CD4-positive, alpha-beta memory T cell (primary cell): ENCODE results near the gene PELI2. TPM values are rescaled to one million over a fixed set of nuclear protein-coding genes. Genes with fewer than 3 reads are reported as not detected.

Experiments used
- CTCF ChIA-PET: fragments of 350-600 bp; sonication (Branson Sonifier 250); formaldehyde crosslinking; loops from one replicate; lab custom pipeline; 2021; ENCODE audit warnings: inconsistent platforms; ENCODE audit not compliant: partially characterized antibody; lab: Charles Lee
- POLR2A ChIA-PET: fragments of 350-600 bp; sonication (Branson Sonifier 250); formaldehyde crosslinking; loops from one replicate; lab custom pipeline; 2021; ENCODE audit not compliant: partially characterized antibody; lab: Charles Lee
- DNase-seq, 5 donors: peaks; one replicate each; pipeline versions ENCODE4 v3.0.0 to v3.0.0-alpha.2; 2020 to 2022; ENCODE audit warnings: mixed read lengths in 1 of 5
- H3K27ac ChIP-seq: one replicate; pipeline ENCODE4 v1.7.0; 2013; ENCODE audit warnings: low read depth, low read length
- H3K27me3 ChIP-seq: 2 replicates; pipeline ENCODE4 v1.7.0; 2013; ENCODE audit warnings: mild to moderate bottlenecking, low read length, moderate library complexity; ENCODE audit not compliant: insufficient read depth
- H3K36me3 ChIP-seq: 2 replicates; pipeline ENCODE4 v1.7.0; 2013; ENCODE audit warnings: mild to moderate bottlenecking, low read length, moderate library complexity; ENCODE audit not compliant: insufficient read depth
- H3K4me1 ChIP-seq: 2 replicates; pipeline ENCODE4 v1.7.0; 2013; ENCODE audit warnings: mild to moderate bottlenecking, low read length, moderate library complexity; ENCODE audit not compliant: insufficient read depth
- H3K4me3 ChIP-seq, 2 donors: one replicate each; pipeline ENCODE4 v1.7.0; 2013; ENCODE audit warnings: low read length in 2 of 2, mild to moderate bottlenecking in 1 of 2
- H3K9me3 ChIP-seq, 2 donors: one replicate each; pipeline ENCODE4 v1.7.0; 2013; ENCODE audit warnings: low read length in 2 of 2, control low read depth in 1 of 2; ENCODE audit not compliant: control insufficient read depth in 1 of 2
- H3K27ac Mint-ChIP-seq, 7 donors: one replicate each; pipeline ENCODE4 v1.8.0; 2020 to 2021; ENCODE audit warnings: mixed read lengths in 7 of 7, mild to moderate bottlenecking in 6 of 7, inconsistent platforms in 3 of 7, moderate library complexity in 3 of 7
- H3K27me3 Mint-ChIP-seq, 2 donors: one replicate each; pipeline ENCODE4 v1.8.0; 2020 to 2021; ENCODE audit warnings: mixed read lengths in 2 of 2
- H3K36me3 Mint-ChIP-seq, 2 donors: one replicate each; pipeline ENCODE4 v1.8.0; 2020 to 2021; ENCODE audit warnings: mixed read lengths in 2 of 2, inconsistent platforms in 1 of 2, mild to moderate bottlenecking in 1 of 2
- H3K4me1 Mint-ChIP-seq, 4 donors: one replicate each; pipeline ENCODE4 v1.8.0; 2020 to 2021; ENCODE audit warnings: mixed read lengths in 4 of 4, mild to moderate bottlenecking in 1 of 4
- H3K4me3 Mint-ChIP-seq, 8 donors: one replicate each; pipeline ENCODE4 v1.8.0; 2020 to 2021; ENCODE audit warnings: mixed read lengths in 8 of 8, mild to moderate bottlenecking in 7 of 8, moderate library complexity in 6 of 8, inconsistent platforms in 3 of 8
- H3K9me3 Mint-ChIP-seq, 8 donors: one replicate each; pipeline ENCODE4 v1.8.0; 2020 to 2021; ENCODE audit warnings: mixed read lengths in 8 of 8, mild to moderate bottlenecking in 5 of 8, inconsistent platforms in 3 of 8, moderate library complexity in 1 of 8
- intact Hi-C: fragments of 100-400 bp; cut with micrococcal nuclease; formaldehyde crosslinking; loops from one replicate; pipeline ENCODE4 v1.15.1; 2023
- polyA plus RNA-seq, 2 donors: library from polyadenylated mRNA; unstranded; fragments of 300-500 nt; fragmentation: Illumina TruSeq; gene quantifications; one replicate each; pipeline ENCODE4 v1.2.3, GENCODE V29; 2021
- total RNA-seq, 2 experiments: library from RNA; stranded (reverse); gene quantifications; one replicate each; pipeline ENCODE4 v1.2.3, GENCODE V29; 2021

The PELI2 gene
- total and polyA plus RNA-seq, 4 experiments from 2014 or later = 1.2 to 16.4 (median 7.8) TPM

DNA sequence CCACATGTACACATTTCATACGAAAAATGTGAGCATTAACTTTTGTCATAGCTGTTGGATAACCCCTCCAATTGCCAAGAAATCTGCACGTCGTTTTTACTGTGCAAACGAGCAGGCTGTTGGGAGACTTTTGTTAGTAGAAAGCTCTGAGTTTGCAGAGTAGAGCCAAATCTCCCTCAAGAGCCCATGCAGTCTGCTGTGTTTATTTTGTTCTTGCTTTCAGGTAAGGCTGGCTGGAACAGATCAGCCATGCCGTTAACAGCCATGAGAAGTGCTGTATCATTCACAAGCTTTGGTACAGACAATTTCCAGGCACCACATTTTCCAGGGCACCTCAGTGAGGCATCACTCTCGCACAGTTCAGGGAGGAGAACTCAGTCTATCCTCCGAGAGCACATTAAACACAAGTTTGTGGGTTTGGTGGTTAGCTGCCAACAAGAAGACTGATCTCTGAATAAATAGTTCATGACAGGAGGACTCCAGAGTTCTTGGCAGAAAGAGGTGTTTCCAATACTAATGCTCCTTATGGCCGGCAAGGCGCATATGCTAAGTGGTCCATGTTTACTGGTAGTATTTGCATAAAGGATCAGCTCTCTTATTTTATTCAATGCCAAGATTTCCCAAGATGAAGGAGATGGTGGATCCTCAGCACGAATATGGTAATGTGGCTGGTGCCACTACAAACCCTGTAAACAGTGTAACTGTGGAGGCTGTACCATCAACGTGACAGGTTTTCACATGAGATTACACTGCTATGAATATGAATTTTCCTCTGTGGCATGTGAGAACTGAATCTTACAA, 30.3 kb upstream of the PELI2 start:
- H3K4me3 ChIP-seq = no peak overlapping the region
- ChIA-PET POLR2A (no interaction called here), CTCF (interaction anchor here (0.5 kb wide), 1 partner anchor 382 kb away, joined by 3 read pairs; no protein-coding TSS in a partner anchor)
- H3K4me1 ChIP-seq = no peaks in the 10 kb centered on the region
- H3K9me3 Mint-ChIP-seq = no peaks in the 10 kb centered on the region
- DNase-seq = no peak
- no peak overlapping the region for H3K4me3 Mint-ChIP-seq
- H3K9me3 ChIP-seq = no peaks in the 10 kb centered on the region
- H3K27ac Mint-ChIP-seq = no peak overlapping the region
- no peaks in the 10 kb centered on the region for H3K27me3 ChIP-seq
- H3K36me3 Mint-ChIP-seq = no peaks in the 10 kb centered on the region
- no peaks in the 10 kb centered on the region for H3K36me3 ChIP-seq
- H3K27me3 Mint-ChIP-seq = peaks cover 6 to 11% of the 10 kb centered on the region in 2 donors
- intact Hi-C loops = no loop called here
- H3K4me1 Mint-ChIP-seq = no peaks in the 10 kb centered on the region
- H3K27ac ChIP-seq = no peak overlapping the region

DNA sequence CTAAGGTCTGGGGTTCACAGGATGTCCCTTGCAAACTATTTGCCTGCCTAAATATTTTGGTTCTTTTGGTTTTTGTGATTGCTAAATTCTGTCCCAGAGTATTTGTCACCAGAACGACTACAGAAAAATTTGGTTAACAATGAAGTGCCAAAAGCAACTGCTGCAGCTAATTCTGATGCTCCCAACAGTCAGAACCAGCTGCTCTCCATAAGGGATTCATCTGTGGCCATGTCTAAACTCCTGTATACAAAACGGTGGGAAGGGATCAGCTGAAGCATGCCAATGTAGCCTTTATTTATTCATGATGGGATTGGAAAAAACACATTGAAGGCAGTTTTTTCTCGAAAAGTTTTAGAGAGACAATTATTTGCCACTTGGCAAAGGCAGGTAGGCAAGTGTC, 29.3 kb upstream of the PELI2 start:
- H3K27me3 Mint-ChIP-seq = peaks cover 7 to 9% of the 10 kb centered on the region in 2 donors
- Histone ChIP-seq H3K4me1 (no peaks in the 10 kb centered on the region), H3K27me3 (no peaks in the 10 kb centered on the region), H3K27ac (no peak overlapping the region), H3K9me3 (no peaks in the 10 kb centered on the region), H3K4me3 (no peak overlapping the region), H3K36me3 (no peaks in the 10 kb centered on the region)
- no peak overlapping the region for H3K4me3 Mint-ChIP-seq
- CTCF ChIA-PET = no interaction called here
- H3K27ac Mint-ChIP-seq = no peak overlapping the region
- no peaks in the 10 kb centered on the region for H3K36me3 Mint-ChIP-seq
- no peaks in the 10 kb centered on the region for H3K4me1 Mint-ChIP-seq
- DNase-seq = no peak
- intact Hi-C loops = no loop called here
- POLR2A ChIA-PET = no interaction called here
- H3K9me3 Mint-ChIP-seq = no peaks in the 10 kb centered on the region

DNA sequence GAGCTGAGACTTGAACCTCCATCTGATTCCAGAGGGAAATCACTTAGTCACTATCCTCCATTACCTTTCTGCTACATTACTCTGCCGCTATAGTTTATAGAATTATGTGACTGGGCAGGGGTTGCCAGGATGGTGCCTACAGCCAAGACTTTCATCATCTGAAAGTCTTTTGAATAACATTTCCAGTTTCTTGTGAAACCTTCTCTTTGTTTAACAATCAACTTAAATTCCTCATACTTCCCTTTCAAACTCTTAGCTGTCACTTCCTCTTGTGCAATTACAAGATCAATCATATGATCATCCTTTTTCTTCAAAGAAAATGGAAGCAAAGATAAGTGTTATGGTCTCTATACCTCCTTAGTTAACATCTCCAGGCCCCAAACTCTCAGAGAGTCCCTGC, 25.4 kb upstream of the PELI2 start:
- no peaks in the 10 kb centered on the region for H3K9me3 ChIP-seq

DNA sequence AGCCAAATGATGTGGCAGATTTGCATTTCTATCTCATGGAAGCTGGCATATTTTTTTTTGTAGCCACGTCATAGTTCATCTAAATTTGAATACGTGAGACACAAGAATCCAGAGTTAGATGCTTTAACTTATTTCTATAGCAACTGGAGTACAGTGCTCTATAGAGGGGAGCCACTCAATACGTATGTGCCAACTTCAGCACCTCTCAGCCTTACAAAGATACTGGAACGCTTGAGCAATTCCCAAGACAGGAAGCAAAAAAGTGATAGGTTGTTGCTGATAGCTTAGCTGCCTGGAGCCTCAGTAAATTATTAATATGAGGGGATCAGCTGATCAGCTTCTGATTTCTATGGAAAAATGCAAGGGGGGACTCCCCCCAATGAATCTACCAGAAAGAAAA, 24.1 kb upstream of the PELI2 start:
- intact Hi-C loops = no loop called here
- no peaks in the 10 kb centered on the region for H3K9me3 ChIP-seq
- DNase-seq = no peak
- H3K36me3 ChIP-seq = no peaks in the 10 kb centered on the region
- no peak overlapping the region for H3K27ac ChIP-seq
- ChIA-PET CTCF (no interaction called here), POLR2A (no interaction called here)
- H3K27me3 Mint-ChIP-seq = peaks cover 11 to 18% of the 10 kb centered on the region in 2 donors
- no peaks in the 10 kb centered on the region for H3K4me1 ChIP-seq
- no peak overlapping the region for H3K4me3 ChIP-seq
- no peaks in the 10 kb centered on the region for H3K36me3 Mint-ChIP-seq
- H3K27ac Mint-ChIP-seq = no peak overlapping the region
- H3K27me3 ChIP-seq = no peaks in the 10 kb centered on the region
- no peak overlapping the region for H3K4me3 Mint-ChIP-seq
- H3K4me1 Mint-ChIP-seq = no peaks in the 10 kb centered on the region
- peaks cover 0 to 6% (median 4%) of the 10 kb centered on the region in 8 donors for H3K9me3 Mint-ChIP-seq

More for the DNA sequence above, 25.4 kb upstream of the PELI2 start:
- H3K4me3 Mint-ChIP-seq = no peak overlapping the region
- peaks cover 10 to 14% of the 10 kb centered on the region in 2 donors for H3K27me3 Mint-ChIP-seq
- Histone ChIP-seq H3K27me3 (no peaks in the 10 kb centered on the region), H3K4me3 (no peak overlapping the region), H3K36me3 (no peaks in the 10 kb centered on the region), H3K4me1 (no peaks in the 10 kb centered on the region), H3K27ac (no peak overlapping the region)
- CTCF ChIA-PET = no interaction called here
- intact Hi-C loops = no loop called here
- H3K9me3 Mint-ChIP-seq = peaks cover 0 to 6% (median 4%) of the 10 kb centered on the region in 8 donors
- no peak overlapping the region for H3K27ac Mint-ChIP-seq
- POLR2A ChIA-PET = no interaction called here
- no peaks in the 10 kb centered on the region for H3K36me3 Mint-ChIP-seq
- no peak for DNase-seq
- no peaks in the 10 kb centered on the region for H3K4me1 Mint-ChIP-seq

DNA sequence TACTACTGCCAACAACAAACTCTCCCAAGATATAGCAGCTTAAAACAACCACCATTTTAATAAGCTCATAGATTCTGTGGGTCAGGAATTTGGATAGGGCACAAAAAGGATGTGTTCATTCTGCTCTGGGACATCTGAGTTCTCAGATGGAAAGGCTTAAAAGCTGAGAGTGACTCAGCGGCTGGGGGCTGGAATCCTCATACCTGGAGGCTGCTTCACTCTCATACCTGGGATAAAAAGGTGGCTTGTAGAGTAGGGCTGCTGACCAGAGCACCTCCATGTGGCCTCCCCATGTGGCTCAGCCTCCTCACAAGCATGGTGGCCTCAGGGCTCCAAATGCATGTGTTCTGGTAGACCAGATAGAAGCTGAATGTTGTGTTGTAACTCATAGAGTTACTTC, 20.2 kb upstream of the PELI2 start:
- Mint-ChIP-seq H3K36me3 (no peaks in the 10 kb centered on the region), H3K27me3 (peaks cover 14 to 26% of the 10 kb centered on the region in 2 donors), H3K4me1 (no peaks in the 10 kb centered on the region), H3K4me3 (no peak overlapping the region), H3K9me3 (peaks cover 0 to 6% (median 4%) of the 10 kb centered on the region in 8 donors), H3K27ac (no peak overlapping the region)
- Histone ChIP-seq H3K4me1 (no peaks in the 10 kb centered on the region), H3K36me3 (no peaks in the 10 kb centered on the region), H3K27me3 (no peaks in the 10 kb centered on the region), H3K9me3 (no peaks in the 10 kb centered on the region), H3K27ac (no peak overlapping the region), H3K4me3 (no peak overlapping the region)
- CTCF ChIA-PET = no interaction called here
- intact Hi-C loops = no loop called here
- no peak for DNase-seq
- POLR2A ChIA-PET = no interaction called here

DNA sequence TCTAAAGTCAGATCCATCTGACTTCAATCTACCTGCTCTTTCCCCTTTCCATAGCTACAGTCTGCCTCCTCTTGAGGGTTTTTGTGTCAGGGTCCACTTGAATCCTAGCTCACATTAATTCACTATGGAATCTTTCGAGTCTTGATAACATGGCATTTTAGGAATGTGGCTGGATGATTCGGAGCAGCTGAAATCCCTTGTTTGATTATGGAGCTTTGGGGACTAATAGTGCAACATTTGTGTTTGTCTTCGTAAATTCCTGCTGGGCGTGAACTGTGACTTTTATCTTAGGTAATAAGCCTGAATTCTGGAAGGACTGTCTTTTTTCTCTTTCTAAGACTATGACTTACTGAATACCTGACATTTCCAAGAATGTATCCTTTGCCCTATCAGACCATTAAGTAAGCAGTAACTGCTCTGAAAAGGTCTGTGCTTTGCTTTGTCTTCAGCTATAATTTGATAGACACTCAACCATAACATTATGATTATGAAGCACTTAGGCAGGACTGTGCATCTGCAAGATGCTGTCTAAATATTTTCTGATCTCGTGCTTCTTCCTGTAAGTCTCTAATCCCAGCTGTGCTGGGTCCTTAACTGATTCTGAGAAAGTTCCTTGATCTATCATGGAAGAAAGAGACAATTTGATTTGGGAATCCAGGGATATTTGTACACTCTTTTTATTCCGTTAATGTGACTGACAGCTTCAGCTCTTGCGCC, 19.0 kb upstream of the PELI2 start:
- no peak overlapping the region for H3K4me3 ChIP-seq
- no peaks in the 10 kb centered on the region for H3K36me3 ChIP-seq
- H3K27ac ChIP-seq = no peak overlapping the region
- ChIA-PET POLR2A (no interaction called here), CTCF (no interaction called here)
- no peaks in the 10 kb centered on the region for H3K27me3 ChIP-seq
- Mint-ChIP-seq H3K27ac (no peak overlapping the region), H3K4me3 (no peak overlapping the region), H3K4me1 (no peaks in the 10 kb centered on the region), H3K9me3 (peaks cover 0 to 6% (median 4%) of the 10 kb centered on the region in 8 donors), H3K27me3 (peaks cover 13 to 26% of the 10 kb centered on the region in 2 donors), H3K36me3 (no peaks in the 10 kb centered on the region)
- intact Hi-C loops = no loop called here
- H3K9me3 ChIP-seq = no peaks in the 10 kb centered on the region
- no peaks in the 10 kb centered on the region for H3K4me1 ChIP-seq
- DNase-seq = no peak

DNA sequence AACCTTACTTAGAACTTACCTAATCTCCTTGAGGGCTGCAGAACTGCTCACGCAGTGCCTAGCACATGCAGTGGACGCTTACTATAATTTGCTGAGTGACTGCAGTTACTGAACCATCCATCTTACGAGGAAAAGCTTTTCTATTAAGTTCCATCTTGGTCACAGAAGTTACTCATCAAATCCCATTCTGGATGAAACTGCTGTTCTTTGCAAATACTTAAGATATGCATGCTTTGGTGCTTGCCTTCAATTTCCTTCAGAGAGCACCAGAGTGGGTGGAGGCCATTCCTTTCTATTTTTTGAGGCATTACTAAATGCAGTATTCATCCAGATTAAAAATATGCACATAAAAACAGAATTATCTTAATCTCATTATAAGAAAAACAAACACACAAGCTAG, 17.7 kb upstream of the PELI2 start:
- H3K9me3 ChIP-seq = no peaks in the 10 kb centered on the region
- DNase-seq = no peak
- H3K27me3 Mint-ChIP-seq = peaks cover 7 to 18% of the 10 kb centered on the region in 2 donors
- intact Hi-C loops = no loop called here
- CTCF ChIA-PET = no interaction called here
- H3K27ac Mint-ChIP-seq = no peak overlapping the region
- no peak overlapping the region for H3K4me3 Mint-ChIP-seq
- H3K4me1 Mint-ChIP-seq = no peaks in the 10 kb centered on the region
- no peak overlapping the region for H3K4me3 ChIP-seq
- H3K36me3 ChIP-seq = no peaks in the 10 kb centered on the region
- H3K27me3 ChIP-seq = no peaks in the 10 kb centered on the region
- no peak overlapping the region for H3K27ac ChIP-seq
- H3K9me3 Mint-ChIP-seq = peaks cover 0 to 6% (median under 1%) of the 10 kb centered on the region in 8 donors
- POLR2A ChIA-PET = no interaction called here
- no peaks in the 10 kb centered on the region for H3K4me1 ChIP-seq
- H3K36me3 Mint-ChIP-seq = no peaks in the 10 kb centered on the region
